Left ventricle myocardium inferior (tissue), 1 donor: ENCODE data around the gene FSHR. TPM values are rescaled to one million over a fixed set of nuclear protein-coding genes. Genes with fewer than 3 reads are reported as not detected.

Source experiments
- DNase-seq: peaks from one replicate; pipeline ENCODE4 v3.0.0-alpha.2; 2020
- H3K27ac ChIP-seq: fragments of 200-600 bp; replicated peaks from 2 replicates; pipeline ENCODE4 v1.8.0; 2021
- H3K27me3 ChIP-seq: fragments of 200-600 bp; 2 replicates; pipeline ENCODE4 v1.8.0; 2021; ENCODE audit warnings: low read depth
- H3K36me3 ChIP-seq: fragments of 200-600 bp; 2 replicates; pipeline ENCODE4 v1.8.0; 2021
- H3K4me1 ChIP-seq: fragments of 200-600 bp; 2 replicates; pipeline ENCODE4 v1.8.0; 2021
- H3K4me3 ChIP-seq: fragments of 200-600 bp; 2 replicates; pipeline ENCODE4 v1.8.0; 2021; ENCODE audit warnings: mild to moderate bottlenecking, moderate library complexity
- H3K9me3 ChIP-seq: fragments of 200-600 bp; replicated peaks from 2 replicates; pipeline ENCODE4 v1.8.0; 2021
- intact Hi-C: fragments of 100-400 bp; cut with micrococcal nuclease; formaldehyde crosslinking; loops from one replicate; pipeline ENCODE4 v1.11.0; 2022
- total RNA-seq: library from RNA; stranded (reverse); fragmentation: NEBNext Ultra II Directional; extraction: Animal tissue kit (Norgen Biotek cat#: 25700); gene quantifications from one replicate; pipeline ENCODE4 v1.2.1, GENCODE V29; 2021
- TF ChIP-seq, protein P1 (sequence below): fragments of 200-600 bp; IDR thresholded peaks from 2 replicates; pipeline ENCODE4 v1.8.0; 2021; ENCODE audit warnings: antibody characterized with exemption, mild to moderate bottlenecking, borderline replicate concordance
- donor health status: DM: no; HTN: yes; CAD: no; lungs with severe emphysema.

FSHR gene
- total RNA-seq, 1 donor from 2014 or later = not detected

DNA sequence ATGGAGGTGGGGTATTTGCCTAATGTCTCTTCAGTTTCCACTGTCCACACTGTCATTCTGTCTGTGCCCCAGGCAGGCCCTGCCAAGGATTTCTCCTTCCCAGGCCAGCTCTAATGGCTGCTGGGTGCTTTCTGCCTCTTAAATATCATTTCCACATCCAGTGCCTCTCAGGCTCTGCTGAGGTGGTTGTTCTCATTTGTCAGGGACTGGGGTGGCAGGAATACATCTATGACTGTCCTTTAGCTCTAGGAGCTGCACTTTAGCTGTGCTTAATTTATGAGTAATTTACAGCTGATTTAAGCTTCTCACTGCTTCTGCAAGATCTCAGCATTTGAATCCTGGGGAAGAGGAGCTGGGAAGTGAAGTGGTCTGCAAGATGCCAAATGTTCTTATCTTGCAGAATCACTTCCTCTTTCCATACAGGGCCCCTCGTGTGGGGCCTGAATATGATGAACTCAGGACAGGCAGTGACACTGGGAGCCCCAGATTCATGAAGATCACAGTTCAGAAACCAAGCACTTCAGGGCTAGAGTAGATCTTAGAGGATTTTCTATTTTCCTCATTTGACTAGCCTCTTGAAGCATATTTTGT lies 150.2 kb downstream of the FSHR start:
- Histone ChIP-seq H3K27ac (no peak overlapping the region), H3K9me3 (no peaks in the 10 kb centered on the region), H3K4me1 (no peaks in the 10 kb centered on the region), H3K36me3 (no peaks in the 10 kb centered on the region), H3K4me3 (no peak overlapping the region), H3K27me3 (no peaks in the 10 kb centered on the region)
- no peak for DNase-seq
- intact Hi-C loops = no loop called here
- TF ChIP-seq, protein P1, sequence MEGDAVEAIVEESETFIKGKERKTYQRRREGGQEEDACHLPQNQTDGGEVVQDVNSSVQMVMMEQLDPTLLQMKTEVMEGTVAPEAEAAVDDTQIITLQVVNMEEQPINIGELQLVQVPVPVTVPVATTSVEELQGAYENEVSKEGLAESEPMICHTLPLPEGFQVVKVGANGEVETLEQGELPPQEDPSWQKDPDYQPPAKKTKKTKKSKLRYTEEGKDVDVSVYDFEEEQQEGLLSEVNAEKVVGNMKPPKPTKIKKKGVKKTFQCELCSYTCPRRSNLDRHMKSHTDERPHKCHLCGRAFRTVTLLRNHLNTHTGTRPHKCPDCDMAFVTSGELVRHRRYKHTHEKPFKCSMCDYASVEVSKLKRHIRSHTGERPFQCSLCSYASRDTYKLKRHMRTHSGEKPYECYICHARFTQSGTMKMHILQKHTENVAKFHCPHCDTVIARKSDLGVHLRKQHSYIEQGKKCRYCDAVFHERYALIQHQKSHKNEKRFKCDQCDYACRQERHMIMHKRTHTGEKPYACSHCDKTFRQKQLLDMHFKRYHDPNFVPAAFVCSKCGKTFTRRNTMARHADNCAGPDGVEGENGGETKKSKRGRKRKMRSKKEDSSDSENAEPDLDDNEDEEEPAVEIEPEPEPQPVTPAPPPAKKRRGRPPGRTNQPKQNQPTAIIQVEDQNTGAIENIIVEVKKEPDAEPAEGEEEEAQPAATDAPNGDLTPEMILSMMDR = no peak

DNA sequence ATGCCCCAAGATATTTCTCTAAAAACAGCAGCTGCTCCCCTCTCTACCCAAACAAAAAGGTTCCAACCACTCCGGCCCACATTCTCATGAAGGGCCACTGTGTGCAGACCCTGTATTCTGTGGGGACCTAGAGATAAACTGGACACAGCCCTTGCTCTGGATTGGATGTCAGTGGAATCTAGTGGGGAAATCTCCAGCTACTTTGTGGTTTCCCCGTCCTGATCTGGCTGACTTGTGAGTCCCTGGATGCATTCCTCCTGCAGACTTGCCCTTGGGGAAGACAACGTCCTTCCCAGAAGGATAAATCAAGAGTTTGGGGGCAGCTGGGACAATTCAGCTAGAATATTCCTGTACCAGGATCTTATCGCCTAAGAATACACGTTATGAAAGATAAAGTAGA lies 151.1 kb downstream of the FSHR start:
- H3K27ac ChIP-seq = no peak overlapping the region

DNA sequence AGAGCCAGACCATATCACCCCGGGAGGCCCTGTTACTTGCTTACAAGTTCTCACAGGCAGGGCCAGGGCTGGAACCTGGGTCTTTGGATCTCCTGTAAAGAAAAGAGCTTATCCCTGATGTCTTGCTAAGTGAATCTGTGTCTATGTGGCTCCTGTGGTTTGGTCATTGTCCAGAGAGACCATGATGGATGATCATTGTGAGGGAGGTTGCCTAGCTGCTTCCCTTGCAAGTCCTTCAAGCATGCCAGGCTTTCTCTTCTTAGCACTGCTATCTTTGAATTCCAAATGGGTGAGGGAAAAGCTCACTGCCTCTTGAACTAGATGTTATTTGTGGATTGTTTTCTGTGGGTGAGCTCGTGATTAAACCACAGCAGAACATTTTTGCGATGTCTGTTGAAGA lies 151.6 kb downstream of the FSHR start:
- intact Hi-C loops = no loop called here
- no peaks in the 10 kb centered on the region for H3K36me3 ChIP-seq
- no peaks in the 10 kb centered on the region for H3K27me3 ChIP-seq
- H3K4me1 ChIP-seq = no peaks in the 10 kb centered on the region
- no peak overlapping the region for H3K4me3 ChIP-seq
- no peak for DNase-seq
- TF ChIP-seq, protein P1 = no peak
- H3K9me3 ChIP-seq = no peaks in the 10 kb centered on the region
- H3K27ac ChIP-seq = no peak overlapping the region

More for the DNA sequence above, 151.1 kb downstream of the FSHR start:
- Histone ChIP-seq H3K4me1 (no peaks in the 10 kb centered on the region), H3K27me3 (no peaks in the 10 kb centered on the region), H3K4me3 (no peak overlapping the region), H3K9me3 (no peaks in the 10 kb centered on the region), H3K36me3 (no peaks in the 10 kb centered on the region)
- DNase-seq = no peak
- intact Hi-C loops = no loop called here
- TF ChIP-seq, protein P1 = no peak

DNA sequence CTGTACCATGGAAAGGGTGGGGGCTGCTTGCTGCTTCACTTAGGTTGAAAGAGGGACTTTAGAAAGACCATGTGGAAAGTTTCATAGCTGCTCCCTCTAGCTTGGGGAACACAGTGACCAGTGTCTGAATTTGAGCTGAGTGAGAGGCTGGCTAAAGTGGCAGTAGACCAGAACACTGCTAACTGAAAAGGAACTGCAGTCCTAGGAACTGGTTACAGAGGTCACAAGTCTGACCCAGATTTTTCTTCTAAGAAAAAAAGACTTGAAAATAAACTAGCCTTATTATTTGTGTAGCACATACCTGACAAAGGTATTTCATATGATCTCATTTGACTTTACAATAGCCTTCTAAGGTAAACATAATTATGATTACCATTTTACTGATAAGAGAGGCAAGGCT lies 153.6 kb downstream of the FSHR start:
- Histone ChIP-seq H3K4me3 (no peak overlapping the region), H3K27ac (no peak overlapping the region), H3K36me3 (no peaks in the 10 kb centered on the region), H3K27me3 (no peaks in the 10 kb centered on the region), H3K4me1 (no peaks in the 10 kb centered on the region), H3K9me3 (no peaks in the 10 kb centered on the region)
- DNase-seq = no peak
- TF ChIP-seq, protein P1 = no peak
- intact Hi-C loops = no loop called here

DNA sequence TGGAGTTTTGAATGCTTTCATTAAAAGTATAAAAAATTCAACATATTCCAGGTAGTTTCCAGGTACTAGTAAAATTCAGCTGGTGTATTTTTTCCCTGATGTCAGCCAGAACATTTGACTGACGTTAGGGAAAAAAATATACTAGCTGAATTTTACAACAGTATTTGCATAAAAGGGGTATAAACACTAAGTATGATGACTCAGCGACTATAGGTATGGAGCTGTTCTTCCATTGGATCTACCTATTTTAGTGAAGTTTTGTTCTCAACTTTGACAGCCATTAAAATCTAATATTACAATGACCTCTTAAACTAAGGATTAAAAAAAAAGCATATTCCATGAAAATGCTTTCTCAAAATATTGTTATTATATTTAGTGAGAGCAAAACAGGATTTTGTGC lies 155.9 kb downstream of the FSHR start:
- no peaks in the 10 kb centered on the region for H3K9me3 ChIP-seq
- no peaks in the 10 kb centered on the region for H3K36me3 ChIP-seq
- H3K4me1 ChIP-seq = no peaks in the 10 kb centered on the region
- H3K27me3 ChIP-seq = no peaks in the 10 kb centered on the region
- no peak for DNase-seq
- TF ChIP-seq, protein P1 = no peak
- intact Hi-C loops = no loop called here
- H3K4me3 ChIP-seq = no peak overlapping the region
- H3K27ac ChIP-seq = no peak overlapping the region
